HepG2 (cell line): ENCODE data around the gene PTGES3. TPM values are rescaled to one million over a fixed set of nuclear protein-coding genes. Genes with fewer than 3 reads are reported as not detected.

Experiments used
- BRCA1 ChIP-seq: sonication (generic); formaldehyde crosslinking; IDR thresholded peaks from 2 replicates; pipeline ENCODE4 v1.4.0; 2020; ENCODE audit warnings: missing genetic modification reagents
- CCAR2 ChIP-seq: fragments of 200-400 bp; formaldehyde crosslinking; optimal IDR thresholded peaks from 2 replicates; pipeline ENCODE3; 2018; ENCODE audit warnings: low read depth, mild to moderate bottlenecking, low read length, moderate library complexity
- CCDC6 ChIP-seq: sonication (generic); formaldehyde crosslinking; IDR thresholded peaks from 2 replicates; pipeline ENCODE4 v1.8.1; 2022; ENCODE audit warnings: mild to moderate bottlenecking, missing genetic modification reagents, moderate library complexity
- CREB1 ChIP-seq, 2 experiments: fragments of 450-650 bp in 1 of 2; IDR thresholded peaks; 2 replicates each; pipeline ENCODE4 v1.6.1; 2016 to 2017; ENCODE audit warnings: control low read depth in 1 of 2, mild to moderate bottlenecking in 1 of 2, missing compliant biosample characterization in 1 of 2, missing genetic modification characterization in 1 of 2
- FOXK1 ChIP-seq: sonication (generic); formaldehyde crosslinking; IDR thresholded peaks from 2 replicates; pipeline ENCODE4 v1.4.0; 2020; ENCODE audit warnings: low read depth, missing genetic modification reagents, borderline replicate concordance
- KLF6 ChIP-seq: IDR thresholded peaks from 2 replicates; pipeline ENCODE4 v1.8.0; 2016; ENCODE audit warnings: missing biosample characterization, missing genetic modification reagents
- MATR3 ChIP-seq: sonication (generic); formaldehyde crosslinking; IDR thresholded peaks from 2 replicates; pipeline ENCODE4 v1.4.0; 2020; ENCODE audit warnings: missing genetic modification reagents
- RAD51 ChIP-seq: fragments of 450-650 bp; IDR thresholded peaks from 2 replicates; pipeline ENCODE4 v1.6.1; 2016; ENCODE audit warnings: borderline replicate concordance
- REXO4 ChIP-seq: sonication (generic); formaldehyde crosslinking; IDR thresholded peaks from 2 replicates; pipeline ENCODE4 v1.8.0; 2022; ENCODE audit warnings: missing genetic modification reagents, mild to moderate bottlenecking, borderline replicate concordance
- TCF7 ChIP-seq: sonication (generic); IDR thresholded peaks from 2 replicates; pipeline ENCODE4 v1.6.1; 2016; ENCODE audit warnings: antibody characterized with exemption, low read depth
- XBP1 ChIP-seq: sonication (generic); formaldehyde crosslinking; IDR thresholded peaks from 2 replicates; pipeline ENCODE4 v1.5.0; 2020; ENCODE audit warnings: missing genetic modification reagents
- YEATS4 ChIP-seq: sonication (generic); formaldehyde crosslinking; IDR thresholded peaks from 2 replicates; pipeline ENCODE4 v1.4.0; 2020; ENCODE audit warnings: missing genetic modification reagents, borderline replicate concordance
- ZNF331 ChIP-seq: sonication (generic); formaldehyde crosslinking; IDR thresholded peaks from 2 replicates; pipeline ENCODE4 v1.4.0; 2020; ENCODE audit warnings: missing genetic modification reagents
- ZNF460 ChIP-seq: sonication (generic); formaldehyde crosslinking; IDR thresholded peaks from 2 replicates; pipeline ENCODE4 v1.5.1; 2020; ENCODE audit warnings: missing genetic modification reagents, mild to moderate bottlenecking, borderline replicate concordance
- ZNF564 ChIP-seq: sonication (generic); formaldehyde crosslinking; IDR thresholded peaks from 2 replicates; pipeline ENCODE4 v1.8.1; 2023; ENCODE audit warnings: mild to moderate bottlenecking, missing genetic modification reagents
- ZNF605 ChIP-seq: sonication (generic); formaldehyde crosslinking; IDR thresholded peaks from 2 replicates; pipeline ENCODE4 v1.8.0; 2022; ENCODE audit warnings: mild to moderate bottlenecking, missing genetic modification reagents
- ZNF879 ChIP-seq: sonication (generic); formaldehyde crosslinking; IDR thresholded peaks from 2 replicates; pipeline ENCODE4 v1.8.1; 2023; ENCODE audit warnings: missing genetic modification reagents
- polyA plus RNA-seq, 8 experiments: library from polyadenylated mRNA; depleted of rRNA in 3 of 8; stranded (reverse) in 7 of 8; unstranded in 1 of 8; fragments of >200 nt; fragmentation: Illumina TruSeq in 4 of 8; extraction: Trizol in 4 of 8; gene quantifications; 2 replicates each; pipeline versions ENCODE4 v1.2.1 to v1.2.3, GENCODE V29; 2011 to 2016; ENCODE audit warnings: low read depth in 4 of 8, missing spikeins in 1 of 8, mixed read lengths in 1 of 8; ENCODE audit not compliant: insufficient read depth in 1 of 8
- total RNA-seq, 5 experiments: library from RNA; depleted of rRNA; stranded (reverse); fragments of >200 nt; fragmentation: Illumina TruSeq; extraction: Trizol; gene quantifications; 2 replicates each; pipeline ENCODE4 v1.2.3, GENCODE V29; 2016; ENCODE audit warnings: low read depth in 1 of 5
- TF ChIP-seq, protein P1 (sequence below): sonication (generic); formaldehyde crosslinking; IDR thresholded peaks from 2 replicates; pipeline ENCODE4 v1.8.1; 2023; ENCODE audit warnings: mild to moderate bottlenecking, missing genetic modification reagents, borderline replicate concordance
- TF ChIP-seq, protein P2 (sequence below): IDR thresholded peaks from 2 replicates; pipeline ENCODE4 v1.6.1; 2016; ENCODE audit warnings: missing biosample characterization, missing genetic modification reagents, low read depth
- TF ChIP-seq, protein P3 (sequence below): sonication (generic); formaldehyde crosslinking; IDR thresholded peaks from 2 replicates; pipeline ENCODE4 v1.4.0; 2020; ENCODE audit warnings: missing genetic modification reagents
- TF ChIP-seq, protein P4 (sequence below): sonication (generic); formaldehyde crosslinking; IDR thresholded peaks from 2 replicates; pipeline ENCODE4 v1.9.0; 2021; ENCODE audit warnings: mild to moderate bottlenecking, missing genetic modification reagents

Gene PTGES3
- total and polyA plus RNA-seq, 2 of the 13 experiments (the other 11 are each of a cell fraction or from before 2014, with no cell fraction given), result 54.4 to 159 TPM

DNA sequence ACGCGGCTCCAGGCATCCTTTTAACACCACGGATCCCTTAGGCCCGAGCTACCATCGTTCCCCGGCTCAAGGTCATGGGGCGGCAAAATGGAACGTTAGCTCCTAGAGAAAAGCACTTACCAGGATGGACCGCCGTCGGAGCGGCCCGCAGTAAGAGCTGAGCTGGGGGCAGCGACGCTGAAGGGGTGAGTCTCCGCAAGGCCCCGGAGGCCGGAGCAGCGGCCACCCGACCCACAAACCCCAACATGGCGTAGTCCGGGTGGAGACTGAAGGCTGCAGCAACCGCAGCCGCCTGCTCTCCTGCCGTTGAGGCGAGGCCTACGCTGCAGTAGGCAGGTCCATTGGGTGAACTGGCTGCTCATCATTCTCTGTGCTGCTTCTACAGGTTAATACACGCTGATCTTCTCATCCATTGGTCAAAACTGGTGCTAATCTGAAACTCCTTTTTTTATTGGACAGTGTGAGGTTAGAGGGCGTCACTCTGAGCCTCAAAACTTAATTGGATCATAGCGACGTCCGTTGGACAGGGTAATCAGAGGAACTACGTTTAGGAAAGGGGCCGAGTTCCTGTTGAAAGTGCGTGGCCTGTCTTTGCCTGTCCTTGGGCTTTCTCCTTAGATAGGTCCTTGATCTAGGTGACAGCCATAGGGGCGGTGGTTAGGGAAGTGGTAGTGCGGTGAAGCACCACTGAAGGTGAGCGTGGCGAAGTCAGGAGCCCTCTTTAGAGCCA is 42.2 kb downstream of the PTGES3 start, which contains the start of gene ATP5F1B (continued):
- TF ChIP-seq REXO4 (CRISPR knock-in tag) (no peak), MATR3 (no peak), KLF6 (CRISPR knock-in tag) (peak; percentile 76; the same call in 1 of the 2 replicates), ZNF605 (CRISPR knock-in tag) (peak; percentile 97), ZNF879 (0 out of 2 replicates have a peak, but pooled peaks have one; percentile 56), ZNF564 (CRISPR knock-in tag) (no peak), FOXK1 (CRISPR knock-in tag) (no peak), YEATS4 (CRISPR knock-in tag) (peak; percentile 95), CCDC6 (CRISPR knock-in tag) (0 out of 2 replicates have a peak, but pooled peaks have one; percentile 50), CCAR2 (no peak), RAD51 (no peak), ZNF460 (no peak), XBP1 (CRISPR knock-in tag) (no peak), BRCA1 (CRISPR knock-in tag) (peak; percentile 77; the same call in 1 of the 2 replicates), TCF7 (no peak), CREB1 (IDR thresholded peaks at IDR 0.05) (peak; percentile 96), CREB1 (CRISPR knock-in tag; IDR thresholded peaks at IDR 0.05) (peak; percentile 96), ZNF331 (CRISPR knock-in tag) (peak; percentile 69; the same call in 1 of the 2 replicates)
- TF ChIP-seq, protein P1, sequence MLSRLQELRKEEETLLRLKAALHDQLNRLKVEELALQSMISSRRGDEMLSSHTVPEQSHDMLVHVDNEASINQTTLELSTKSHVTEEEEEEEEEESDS, result peak; percentile 36; the same call in 1 of the 2 replicates
- TF ChIP-seq, protein P2, sequence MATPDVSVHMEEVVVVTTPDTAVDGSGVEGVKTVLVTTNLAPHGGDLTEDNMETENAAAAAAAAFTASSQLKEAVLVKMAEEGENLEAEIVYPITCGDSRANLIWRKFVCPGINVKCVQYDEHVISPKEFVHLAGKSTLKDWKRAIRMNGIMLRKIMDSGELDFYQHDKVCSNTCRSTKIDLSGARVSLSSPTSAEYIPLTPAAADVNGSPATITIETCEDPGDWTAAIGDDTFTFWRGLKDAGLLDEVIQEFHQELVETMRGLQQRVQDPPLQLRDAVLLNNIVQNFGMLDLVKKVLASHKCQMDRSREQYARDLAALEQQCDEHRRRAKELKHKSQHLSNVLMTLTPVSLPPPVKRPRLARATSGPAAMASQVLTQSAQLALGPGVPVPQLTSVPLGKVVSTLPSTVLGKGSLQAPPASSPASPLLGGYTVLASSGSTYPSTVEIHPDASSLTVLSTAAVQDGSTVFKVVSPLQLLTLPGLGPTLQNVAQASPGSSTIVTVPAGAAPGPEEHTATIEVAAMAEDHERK (CRISPR knock-in tag), result no peak
- TF ChIP-seq, protein P3, sequence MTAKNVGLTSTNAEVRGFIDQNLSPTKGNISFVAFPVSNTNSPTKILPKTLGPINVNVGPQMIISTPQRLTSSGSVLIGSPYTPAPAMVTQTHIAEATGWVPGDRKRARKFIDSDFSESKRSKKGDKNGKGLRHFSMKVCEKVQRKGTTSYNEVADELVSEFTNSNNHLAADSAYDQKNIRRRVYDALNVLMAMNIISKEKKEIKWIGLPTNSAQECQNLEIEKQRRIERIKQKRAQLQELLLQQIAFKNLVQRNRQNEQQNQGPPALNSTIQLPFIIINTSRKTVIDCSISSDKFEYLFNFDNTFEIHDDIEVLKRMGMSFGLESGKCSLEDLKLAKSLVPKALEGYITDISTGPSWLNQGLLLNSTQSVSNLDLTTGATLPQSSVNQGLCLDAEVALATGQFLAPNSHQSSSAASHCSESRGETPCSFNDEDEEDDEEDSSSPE (CRISPR knock-in tag), result peak; percentile 48; the same call in 1 of the 2 replicates
- TF ChIP-seq, protein P4, sequence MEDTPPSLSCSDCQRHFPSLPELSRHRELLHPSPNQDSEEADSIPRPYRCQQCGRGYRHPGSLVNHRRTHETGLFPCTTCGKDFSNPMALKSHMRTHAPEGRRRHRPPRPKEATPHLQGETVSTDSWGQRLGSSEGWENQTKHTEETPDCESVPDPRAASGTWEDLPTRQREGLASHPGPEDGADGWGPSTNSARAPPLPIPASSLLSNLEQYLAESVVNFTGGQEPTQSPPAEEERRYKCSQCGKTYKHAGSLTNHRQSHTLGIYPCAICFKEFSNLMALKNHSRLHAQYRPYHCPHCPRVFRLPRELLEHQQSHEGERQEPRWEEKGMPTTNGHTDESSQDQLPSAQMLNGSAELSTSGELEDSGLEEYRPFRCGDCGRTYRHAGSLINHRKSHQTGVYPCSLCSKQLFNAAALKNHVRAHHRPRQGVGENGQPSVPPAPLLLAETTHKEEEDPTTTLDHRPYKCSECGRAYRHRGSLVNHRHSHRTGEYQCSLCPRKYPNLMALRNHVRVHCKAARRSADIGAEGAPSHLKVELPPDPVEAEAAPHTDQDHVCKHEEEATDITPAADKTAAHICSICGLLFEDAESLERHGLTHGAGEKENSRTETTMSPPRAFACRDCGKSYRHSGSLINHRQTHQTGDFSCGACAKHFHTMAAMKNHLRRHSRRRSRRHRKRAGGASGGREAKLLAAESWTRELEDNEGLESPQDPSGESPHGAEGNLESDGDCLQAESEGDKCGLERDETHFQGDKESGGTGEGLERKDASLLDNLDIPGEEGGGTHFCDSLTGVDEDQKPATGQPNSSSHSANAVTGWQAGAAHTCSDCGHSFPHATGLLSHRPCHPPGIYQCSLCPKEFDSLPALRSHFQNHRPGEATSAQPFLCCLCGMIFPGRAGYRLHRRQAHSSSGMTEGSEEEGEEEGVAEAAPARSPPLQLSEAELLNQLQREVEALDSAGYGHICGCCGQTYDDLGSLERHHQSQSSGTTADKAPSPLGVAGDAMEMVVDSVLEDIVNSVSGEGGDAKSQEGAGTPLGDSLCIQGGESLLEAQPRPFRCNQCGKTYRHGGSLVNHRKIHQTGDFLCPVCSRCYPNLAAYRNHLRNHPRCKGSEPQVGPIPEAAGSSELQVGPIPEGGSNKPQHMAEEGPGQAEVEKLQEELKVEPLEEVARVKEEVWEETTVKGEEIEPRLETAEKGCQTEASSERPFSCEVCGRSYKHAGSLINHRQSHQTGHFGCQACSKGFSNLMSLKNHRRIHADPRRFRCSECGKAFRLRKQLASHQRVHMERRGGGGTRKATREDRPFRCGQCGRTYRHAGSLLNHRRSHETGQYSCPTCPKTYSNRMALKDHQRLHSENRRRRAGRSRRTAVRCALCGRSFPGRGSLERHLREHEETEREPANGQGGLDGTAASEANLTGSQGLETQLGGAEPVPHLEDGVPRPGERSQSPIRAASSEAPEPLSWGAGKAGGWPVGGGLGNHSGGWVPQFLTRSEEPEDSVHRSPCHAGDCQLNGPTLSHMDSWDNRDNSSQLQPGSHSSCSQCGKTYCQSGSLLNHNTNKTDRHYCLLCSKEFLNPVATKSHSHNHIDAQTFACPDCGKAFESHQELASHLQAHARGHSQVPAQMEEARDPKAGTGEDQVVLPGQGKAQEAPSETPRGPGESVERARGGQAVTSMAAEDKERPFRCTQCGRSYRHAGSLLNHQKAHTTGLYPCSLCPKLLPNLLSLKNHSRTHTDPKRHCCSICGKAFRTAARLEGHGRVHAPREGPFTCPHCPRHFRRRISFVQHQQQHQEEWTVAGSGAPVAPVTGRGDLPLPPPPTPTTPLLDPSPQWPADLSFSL (CRISPR knock-in tag), result no peak
